Cardiac fibroblast (primary cell): ENCODE results near the gene BCL2.

Experiments
- DNase-seq, 2 donors: peaks; one replicate each; pipeline versions ENCODE4 v3.0.0 to v3.0.0-alpha.2; 2010; ENCODE audit warnings: low read depth in 2 of 2
- H3K4me3 ChIP-seq, 2 donors: replicated peaks in 1 of 2; 1 replicate in 1 of 2; 2 replicates in 1 of 2; pipeline ENCODE4 v1.5.1; 2011; ENCODE audit warnings: low read depth in 2 of 2, low read length in 2 of 2, mild to moderate bottlenecking in 2 of 2, moderate library complexity in 1 of 2
- CTCF ChIP-seq: IDR thresholded peaks from one replicate; pipeline ENCODE4 v1.5.1; 2011; ENCODE audit warnings: low read depth, mild to moderate bottlenecking, low read length, inconsistent platforms

BCL2 gene

GRCh38 chr18:63098018-63098981 lies 221.3 kb downstream of the BCL2 start:
- TF ChIP-seq CTCF = no peak
- no peak overlapping the region for H3K4me3 ChIP-seq
- DNase-seq = no peak

- DNase-seq = no peak
Observed at GRCh38 chr18:63097178-63097577, 222.4 kb downstream of the BCL2 start.

GRCh38 chr18:63096327-63096874 lies 223.2 kb downstream of the BCL2 start:
- TF ChIP-seq CTCF = no peak
- no peak overlapping the region for H3K4me3 ChIP-seq
- DNase-seq = no peak

More at GRCh38 chr18:63097178-63097577, 222.4 kb downstream of the BCL2 start:
- H3K4me3 ChIP-seq = no peak overlapping the region
- no peak for TF ChIP-seq CTCF

- no peak for DNase-seq
- no peak overlapping the region for H3K4me3 ChIP-seq
- TF ChIP-seq CTCF = no peak
Observed at GRCh38 chr18:63095768-63096167, 223.8 kb downstream of the BCL2 start.

GRCh38 chr18:63091671-63092364 lies 227.8 kb downstream of the BCL2 start:
- DNase-seq = no peak
- TF ChIP-seq CTCF = no peak
- H3K4me3 ChIP-seq = no peak overlapping the region

GRCh38 chr18:63090334-63090733 lies 229.2 kb downstream of the BCL2 start:
- TF ChIP-seq CTCF = no peak
- H3K4me3 ChIP-seq = no peak overlapping the region
- DNase-seq = no peak
